Measurements from ENCODE around the gene FMNL2.
"Not testable (repeated sequence)": the region's sequence is repeated elsewhere in the genome, so short reads cannot be mapped to it uniquely, and the experiment has no call there.

Gene FMNL2

DNA sequence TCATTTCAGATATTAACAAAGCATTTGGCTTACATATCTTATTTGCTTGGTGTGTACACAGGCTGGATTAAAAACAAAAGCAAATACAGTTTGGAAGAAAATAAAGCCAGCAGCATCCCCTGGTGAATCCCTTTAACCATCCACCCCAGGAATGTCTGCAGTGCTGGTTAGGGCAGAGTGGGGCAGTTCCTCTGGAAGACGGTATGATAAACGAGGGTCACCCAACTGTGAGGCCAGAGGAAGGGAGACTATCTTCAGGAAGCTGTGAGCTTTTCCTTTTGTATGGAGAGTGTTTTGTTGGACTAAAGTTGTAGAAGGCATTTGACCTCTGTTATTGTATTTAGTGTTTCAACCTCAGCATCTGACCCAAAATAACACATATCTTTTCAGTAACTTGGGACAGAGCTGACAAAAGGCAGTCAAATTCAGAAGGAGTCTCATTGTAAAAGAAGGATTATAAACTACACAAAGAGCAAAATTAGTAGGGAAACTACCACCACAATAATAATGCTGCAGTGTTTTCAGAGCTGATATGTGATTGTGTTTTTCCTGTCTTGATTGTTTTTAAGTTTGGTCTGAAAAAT is 159.1 kb downstream of the FMNL2 start:
- no peak for DNase-seq (ENCODE audit: low spot score)

DNA sequence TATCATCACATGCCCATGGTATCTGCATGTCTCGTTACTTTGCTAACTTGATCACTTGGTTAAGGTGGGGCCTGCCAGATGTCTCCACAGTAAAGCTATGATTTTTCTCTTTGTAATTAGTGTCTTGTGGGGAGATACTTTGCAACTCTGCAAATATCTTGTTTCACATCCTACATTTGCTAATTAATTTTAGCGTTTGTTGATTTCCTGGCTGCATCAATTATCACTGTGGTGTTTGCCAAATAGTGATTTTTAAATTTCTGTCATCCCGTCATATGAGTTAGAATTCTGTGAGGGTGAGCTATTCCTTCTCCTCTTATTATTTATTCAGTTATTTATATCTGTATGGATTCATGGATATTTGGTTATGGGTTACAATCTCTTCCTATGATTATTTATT is 161.4 kb downstream of the FMNL2 start:
- DNase-seq (ENCODE audit: low spot score), result no peak

DNA sequence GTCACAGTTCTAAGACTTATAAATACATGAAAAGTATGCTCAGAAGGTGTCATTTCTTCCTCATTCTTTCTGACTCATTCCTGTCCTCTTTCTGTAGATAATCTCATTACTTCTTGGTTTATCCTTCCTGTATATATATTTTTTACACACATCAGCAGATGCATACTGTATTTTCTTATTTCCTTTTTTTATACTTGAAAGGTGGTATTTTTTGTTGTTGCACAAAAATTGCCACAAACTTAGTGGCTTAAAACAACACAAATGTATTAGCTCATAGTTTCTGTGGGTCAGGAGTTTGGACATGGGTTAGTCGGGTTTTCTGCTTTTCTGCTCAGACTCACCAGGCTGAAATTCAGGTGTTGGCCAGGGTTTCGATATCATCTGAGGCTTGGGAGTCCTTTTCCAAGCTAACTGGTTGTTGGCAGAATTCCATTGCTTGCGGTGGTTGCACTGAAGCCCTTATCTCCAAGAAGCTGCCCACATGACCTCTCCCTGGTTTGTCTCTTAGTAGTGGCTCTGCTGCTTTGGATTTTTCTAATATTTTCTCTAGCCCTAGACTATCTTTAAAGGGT is 162.6 kb downstream of the FMNL2 start:
- DNase-seq (ENCODE audit: low spot score), result no peak

DNA sequence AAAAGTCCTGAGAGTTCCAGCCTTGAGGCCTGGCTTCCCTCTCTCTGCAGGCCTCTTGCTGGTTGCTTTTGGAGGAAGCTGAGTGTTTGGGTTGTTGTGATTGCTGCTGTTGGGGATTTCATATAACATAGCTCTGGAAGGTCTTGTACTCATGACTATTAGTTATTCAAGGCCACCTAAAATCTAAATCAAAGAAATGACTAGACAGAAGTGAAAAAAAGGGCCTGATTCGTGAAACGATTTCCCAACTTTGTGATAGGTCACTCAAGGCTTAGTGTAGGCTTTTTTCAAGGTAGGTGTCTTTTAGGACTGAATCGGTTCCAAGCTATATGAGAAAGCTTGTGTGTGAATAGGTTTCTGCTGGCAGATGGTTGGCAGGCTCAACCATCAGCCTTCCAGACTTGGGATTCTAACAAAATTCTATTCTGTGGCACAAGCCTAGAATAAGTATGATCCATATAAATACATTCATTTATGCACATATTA is 164.4 kb downstream of the FMNL2 start:
- peak; percentile 30 for DNase-seq (ENCODE audit: low spot score)

DNA sequence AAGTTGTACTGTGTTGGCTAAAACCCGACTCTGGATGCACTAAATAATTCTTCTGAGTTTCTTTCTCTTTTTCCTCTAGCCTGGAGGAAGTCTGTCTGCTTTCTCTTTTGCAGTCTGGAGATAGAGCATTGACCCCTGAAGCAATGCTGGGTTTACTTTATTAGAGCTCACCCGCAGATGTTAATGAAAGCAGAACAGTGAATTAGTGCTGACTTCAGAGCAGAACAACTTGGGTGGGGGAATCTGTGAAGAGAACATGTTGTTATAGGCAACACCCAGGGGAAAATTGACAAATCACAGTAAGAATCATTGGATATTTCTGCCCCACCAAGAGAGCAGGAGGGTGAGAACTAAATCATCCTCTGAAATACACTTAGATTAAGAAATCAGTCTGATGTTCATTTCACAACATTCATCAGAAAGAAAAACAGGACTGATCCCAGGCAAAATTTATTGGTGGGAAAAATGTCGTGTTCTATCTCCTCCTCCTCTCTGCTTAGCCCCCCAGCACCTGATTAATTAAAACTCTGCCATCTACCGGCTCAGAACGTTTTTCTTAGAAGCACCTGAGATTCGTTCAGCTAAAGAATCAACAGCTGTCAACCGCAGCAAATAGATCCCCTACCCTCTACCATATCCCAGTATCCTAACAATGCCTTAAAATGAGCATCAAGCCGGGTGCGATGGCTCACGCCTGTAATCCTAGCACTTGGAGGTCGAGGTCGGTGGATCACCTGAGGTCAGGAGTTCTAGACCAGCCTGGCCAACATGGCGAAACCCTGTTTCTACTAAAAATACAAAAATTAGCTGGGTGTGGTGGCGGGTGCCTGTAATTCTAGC is 165.1 kb downstream of the FMNL2 start:
- DNase-seq (ENCODE audit: low spot score), result peak; percentile 60

DNA sequence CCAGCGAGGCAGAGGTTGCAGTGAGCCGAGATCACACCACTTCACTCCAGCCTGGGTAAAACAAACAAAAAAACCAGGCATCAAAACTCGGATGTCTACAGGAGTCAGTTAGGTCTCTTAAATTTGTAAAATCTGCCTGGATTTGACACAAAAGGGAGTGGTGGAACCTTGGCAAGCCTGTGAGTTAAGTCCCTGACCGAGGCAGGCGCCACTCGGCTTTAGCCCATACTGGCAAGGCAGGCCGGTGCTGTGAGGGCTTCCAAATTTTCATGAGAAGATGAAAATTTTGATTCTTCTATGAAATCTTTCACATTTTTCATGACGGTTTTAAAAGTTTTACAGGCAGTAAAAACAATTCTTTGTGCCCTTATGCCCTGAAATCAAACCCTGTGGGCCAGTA is 165.8 kb downstream of the FMNL2 start:
- DNase-seq (ENCODE audit: low spot score), result peak; percentile 54

DNA sequence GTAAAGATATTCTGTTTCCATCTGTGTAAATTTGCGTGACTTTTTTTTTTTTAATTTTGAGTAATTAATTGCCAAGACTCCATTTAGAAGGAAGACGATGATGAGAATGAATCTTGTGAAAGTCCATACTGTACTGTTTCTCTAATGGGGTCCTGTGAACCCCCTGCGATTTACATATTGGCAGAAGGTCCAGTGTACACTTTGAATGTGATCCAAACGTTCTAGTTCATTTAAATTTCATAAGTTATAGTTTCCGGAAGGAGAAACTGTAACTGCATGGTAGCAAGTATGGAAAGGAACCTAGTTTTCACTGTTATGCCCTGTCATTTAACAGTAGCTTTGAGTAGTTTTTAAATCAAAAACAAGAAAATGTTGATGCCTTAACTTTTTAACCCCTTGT is 166.7 kb downstream of the FMNL2 start:
- DNase-seq (ENCODE audit: low spot score), result no peak

DNA sequence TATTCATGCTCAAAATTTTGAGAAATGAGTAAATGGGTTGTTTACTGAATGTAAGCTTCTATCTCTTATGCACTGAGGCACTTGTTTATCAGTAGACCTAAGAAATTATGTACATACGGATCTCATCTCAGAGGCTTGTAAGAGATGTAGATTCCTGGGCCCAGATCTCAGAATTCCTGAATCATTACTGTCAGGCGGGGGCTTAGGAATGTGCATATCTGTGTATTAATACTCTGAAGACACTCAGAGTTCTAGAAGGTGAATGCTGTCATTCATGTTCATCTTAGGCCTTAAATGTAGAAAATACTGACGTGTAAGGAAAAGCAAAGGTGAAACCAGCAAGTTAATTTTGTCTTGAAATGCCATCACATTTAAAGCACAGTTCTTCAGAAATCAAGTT is 169.6 kb downstream of the FMNL2 start:
- DNase-seq (ENCODE audit: low spot score), result no peak

DNA sequence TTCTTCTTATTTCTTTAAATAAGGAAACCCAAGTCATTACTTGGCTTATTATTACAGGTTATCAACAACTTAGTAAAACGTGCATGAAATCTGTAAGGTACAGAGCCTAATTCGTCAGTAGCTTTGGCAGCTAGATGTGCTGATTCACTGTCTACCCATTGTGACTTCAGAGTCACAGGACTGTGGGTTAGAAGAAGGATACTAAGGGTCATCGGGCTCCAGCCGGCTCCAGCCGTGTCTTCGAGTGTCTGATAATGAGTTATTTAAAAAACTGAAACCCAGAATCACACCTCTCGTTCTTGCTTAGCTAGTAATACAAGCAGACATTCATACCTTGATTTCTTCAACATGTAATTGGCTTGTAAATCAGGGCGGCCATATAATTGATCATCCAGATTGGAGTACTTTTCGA is 170.5 kb downstream of the FMNL2 start:
- DNase-seq (ENCODE audit: low spot score), result peak; percentile 86

DNA sequence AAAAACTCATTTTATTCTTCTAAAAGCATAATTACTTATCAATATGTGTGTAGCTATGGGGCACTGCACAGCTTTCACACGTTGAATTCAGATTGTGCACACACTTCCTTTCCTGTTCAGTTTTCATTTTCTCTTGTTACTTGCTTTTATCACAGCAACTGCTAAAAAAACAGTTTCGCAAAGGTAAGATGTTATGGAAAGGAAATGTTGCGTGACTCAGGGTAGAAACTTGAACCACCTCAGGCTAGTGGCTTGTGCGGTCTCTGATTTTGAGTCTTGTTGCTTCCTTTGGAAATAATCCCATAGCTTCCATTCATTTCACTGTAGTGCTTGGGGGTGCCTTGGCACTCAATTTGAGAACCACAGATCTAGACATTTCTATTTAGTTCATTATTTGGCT is 171.9 kb downstream of the FMNL2 start:
- no peak for DNase-seq (ENCODE audit: low spot score)

DNA sequence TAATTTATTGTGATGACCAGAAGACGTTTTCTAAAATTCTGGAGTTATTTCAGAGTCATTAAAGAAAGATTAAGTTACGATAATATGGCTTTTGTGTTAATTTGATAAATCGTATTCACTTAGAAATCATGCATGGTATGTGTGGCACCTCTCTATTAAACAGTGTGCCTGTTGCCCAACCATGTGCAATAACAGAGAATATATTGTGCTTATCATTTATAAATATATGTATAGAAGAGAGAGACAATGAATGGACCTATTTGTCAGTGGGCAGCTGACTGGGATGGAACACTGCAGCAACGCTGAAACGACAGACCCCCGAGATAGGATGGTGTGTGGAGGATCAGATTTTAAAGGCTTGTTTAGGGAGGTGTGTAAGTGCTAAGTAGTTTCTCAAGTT is 172.9 kb downstream of the FMNL2 start:
- DNase-seq (ENCODE audit: low spot score), result no peak

DNA sequence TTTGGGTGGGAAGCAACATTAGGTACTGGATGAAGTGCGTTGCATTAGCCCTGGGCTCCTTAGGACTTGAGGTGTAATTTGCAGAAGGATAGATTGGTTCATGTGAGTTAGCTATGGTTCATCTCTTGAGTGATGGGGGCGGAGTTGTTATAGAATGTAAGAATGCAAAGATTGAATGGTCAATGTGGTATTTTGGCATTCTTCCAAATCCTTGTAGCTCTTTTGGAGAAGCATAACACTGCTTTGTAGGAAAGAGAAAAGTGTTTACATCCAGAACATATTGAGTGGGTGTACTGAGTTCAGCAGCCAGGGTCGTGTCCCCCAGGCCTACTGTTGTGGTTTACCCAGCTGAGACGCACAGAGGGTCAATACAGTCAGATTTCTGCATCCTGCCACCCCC is 173.5 kb downstream of the FMNL2 start:
- DNase-seq (ENCODE audit: low spot score), result no peak

DNA sequence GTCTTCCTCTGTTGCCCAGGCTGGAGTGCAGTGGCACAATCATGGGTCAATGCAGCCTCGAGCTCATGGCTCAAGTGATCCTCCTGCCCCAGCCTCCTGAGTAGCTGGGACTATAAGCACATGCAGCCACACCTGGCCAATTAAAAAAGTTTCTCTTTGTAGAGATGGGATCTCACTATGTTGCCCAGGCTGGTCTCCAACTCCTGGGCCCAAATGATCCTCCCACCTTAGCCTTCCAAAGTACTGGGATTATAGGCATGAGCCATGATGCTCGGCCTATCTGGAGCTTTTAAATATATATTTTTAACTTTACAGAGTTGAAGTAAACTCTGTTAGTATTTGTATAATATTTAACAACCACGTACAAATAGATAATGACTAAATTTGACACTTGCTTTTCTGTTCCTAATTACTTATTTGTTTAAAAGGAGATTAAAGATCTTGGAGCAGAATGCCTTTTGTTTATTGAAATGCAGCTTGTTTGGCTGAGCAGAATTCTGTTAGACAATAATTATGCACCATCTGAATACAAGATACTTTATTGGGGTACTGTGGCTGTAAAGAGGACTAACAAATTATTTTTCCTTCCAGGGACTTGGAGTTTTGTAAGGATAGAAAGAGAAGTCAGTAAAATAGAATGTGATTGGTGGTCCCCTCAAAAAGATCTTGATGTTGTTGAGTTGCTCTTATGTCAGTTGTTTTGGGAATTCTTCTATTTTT is 175.0 kb downstream of the FMNL2 start:
- no peak for DNase-seq (ENCODE audit: low spot score)

DNA sequence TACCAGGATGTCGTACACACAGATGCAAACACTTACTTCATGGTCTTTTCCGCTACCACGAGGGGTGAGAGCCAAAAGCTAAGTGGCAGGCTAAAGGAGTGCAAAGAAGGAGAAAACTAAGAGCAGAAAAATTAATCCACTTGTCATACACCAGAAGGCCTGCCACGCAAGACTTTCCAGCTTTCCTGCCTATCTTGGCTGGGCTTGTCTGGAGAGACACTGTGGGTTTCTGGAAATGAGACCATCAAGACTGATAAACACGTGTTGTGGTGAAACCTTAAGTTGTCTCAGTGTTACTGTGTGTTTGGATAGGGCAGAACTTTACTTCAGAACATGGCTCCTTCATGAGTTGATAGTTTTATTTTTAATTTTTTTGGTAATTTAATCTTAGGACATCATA is 175.6 kb downstream of the FMNL2 start:
- no peak for DNase-seq (ENCODE audit: low spot score)

DNA sequence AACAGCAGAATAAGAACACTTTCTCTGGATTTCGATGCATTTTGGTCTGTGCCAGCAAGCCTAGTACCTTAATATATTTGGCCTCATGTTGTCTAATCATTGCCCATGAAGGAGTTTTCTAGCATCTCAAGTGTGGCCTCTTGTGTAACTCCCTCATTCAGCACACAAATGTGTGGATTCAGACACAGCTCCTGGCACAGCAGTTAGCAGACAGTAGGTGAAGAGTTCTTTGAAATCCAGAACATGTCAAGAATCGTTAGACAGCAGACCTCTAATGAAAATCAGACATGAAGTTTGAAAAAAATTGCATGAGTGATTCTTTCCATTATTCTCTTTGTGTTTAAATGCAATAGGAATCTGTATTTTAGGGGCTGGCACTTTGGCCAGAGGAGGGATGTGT is 177.0 kb downstream of the FMNL2 start:
- no peak for DNase-seq (ENCODE audit: low spot score)

DNA sequence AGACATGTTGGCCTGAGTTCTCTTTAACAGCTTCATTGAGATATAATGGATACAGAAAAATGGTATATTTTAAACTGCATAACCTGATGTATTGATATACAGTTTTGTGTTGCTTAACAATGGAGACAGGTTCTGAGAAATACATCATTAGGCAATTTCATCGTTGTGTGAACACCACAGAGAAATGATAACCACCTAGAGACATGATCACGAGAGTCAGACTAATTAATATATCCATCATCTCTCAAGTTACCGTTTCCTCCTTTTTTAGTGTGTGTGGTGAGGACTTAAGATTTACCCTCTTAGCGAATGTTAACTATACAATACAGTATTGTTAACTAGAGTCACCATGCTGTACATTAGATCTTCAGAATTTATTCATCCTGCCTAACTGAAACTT is 178.1 kb downstream of the FMNL2 start:
- DNase-seq (ENCODE audit: low spot score), result no peak

DNA sequence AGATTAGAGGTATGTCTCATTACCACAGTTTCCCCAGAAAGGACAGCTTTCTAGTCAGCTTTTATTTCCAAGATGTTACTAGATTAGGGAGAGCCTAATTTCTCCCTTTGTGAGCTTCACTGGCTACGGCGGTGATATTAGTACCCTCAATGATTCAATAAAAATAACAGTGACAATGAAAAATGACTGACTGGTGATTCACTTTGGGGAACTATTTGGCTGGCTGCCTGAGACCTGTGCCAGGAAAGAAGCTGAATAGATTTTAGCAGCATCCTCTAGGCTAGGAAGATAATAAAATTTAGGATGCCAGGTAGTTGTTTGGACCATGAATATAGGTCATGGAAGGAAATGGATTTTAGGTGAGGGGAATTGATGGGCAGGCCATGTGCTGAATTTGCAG is 178.7 kb downstream of the FMNL2 start:
- DNase-seq (ENCODE audit: low spot score), result no peak

DNA sequence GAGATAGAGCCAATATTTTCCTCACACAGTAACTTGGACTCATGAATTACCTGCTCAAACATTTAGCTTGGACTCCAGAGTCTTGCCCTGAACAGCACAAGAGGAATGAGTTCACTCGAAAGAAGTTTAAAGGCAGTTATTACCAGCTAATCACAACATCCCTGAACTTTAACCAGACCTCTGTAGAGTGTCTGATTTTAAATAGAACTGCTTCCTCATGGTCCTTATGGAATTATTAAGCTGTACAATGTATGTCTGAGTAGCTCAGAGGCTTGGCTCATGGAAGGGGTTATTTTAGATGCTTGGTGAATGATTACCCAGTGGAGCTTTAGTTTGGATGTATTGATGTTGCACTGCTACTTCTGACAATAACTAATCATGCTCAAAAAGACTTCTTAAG is 183.1 kb downstream of the FMNL2 start:
- DNase-seq (ENCODE audit: low spot score), result no peak

DNA sequence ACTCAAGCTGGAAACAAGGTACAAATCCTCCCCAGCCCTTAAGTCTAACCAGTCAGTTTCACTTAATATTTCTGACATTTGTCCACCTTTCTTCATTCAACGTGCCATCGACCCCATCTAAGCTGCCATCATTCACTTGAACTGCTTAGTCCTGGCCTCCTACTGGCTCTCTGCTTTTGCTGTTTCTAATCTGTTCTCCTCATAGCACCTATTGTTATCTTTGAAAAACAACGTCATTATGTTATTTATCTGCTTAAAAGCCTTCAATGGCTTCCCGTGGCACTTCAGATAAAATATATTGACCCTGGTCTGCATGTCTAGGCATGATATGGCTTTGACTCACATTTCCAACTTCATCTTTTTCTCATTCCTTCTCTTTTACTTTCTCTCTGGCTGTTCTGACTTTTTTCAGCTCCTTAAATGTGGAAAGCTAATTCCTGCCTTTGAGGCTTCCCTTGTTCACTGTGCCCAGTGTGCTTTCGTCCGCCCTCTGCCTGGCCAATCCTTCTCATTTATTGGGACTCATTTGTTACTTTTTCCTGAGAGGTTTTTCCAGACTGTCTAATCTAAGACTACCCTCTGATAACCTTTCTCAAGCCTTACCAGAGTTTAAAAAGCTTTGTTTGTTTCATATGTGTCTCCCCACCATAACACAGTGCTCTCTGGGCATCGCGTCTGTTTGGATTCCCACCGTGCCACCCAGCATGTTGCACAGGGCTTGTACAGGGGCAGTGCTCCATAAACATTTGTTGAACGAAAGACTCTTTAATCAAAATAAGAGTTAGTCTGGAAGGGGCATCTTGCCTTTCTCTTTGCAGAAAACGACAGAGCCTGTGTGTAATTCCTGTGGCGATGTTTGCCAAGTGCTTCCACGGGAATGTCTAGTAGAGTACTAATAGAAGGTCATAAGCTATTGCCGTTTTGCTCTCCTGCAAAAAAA is 183.9 kb downstream of the FMNL2 start:
- no peak for DNase-seq (ENCODE audit: low spot score)

DNA sequence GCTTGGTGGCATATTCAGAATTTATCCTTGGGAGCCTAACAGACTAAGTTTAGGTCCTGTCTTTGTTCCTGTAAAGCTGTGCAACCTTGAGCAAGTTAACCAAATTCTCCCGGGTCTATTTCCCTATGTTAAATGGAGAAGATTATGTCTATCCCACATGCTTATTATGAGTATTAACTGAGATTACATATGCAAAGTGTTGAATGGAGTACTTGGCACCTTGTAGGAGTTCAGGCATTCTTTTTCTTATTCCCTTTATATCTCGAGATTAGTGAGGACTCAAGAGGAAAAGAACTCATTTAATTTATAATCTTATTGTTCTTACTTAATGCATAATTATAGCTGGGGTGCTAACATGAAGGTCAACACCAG is 184.6 kb downstream of the FMNL2 start:
- DNase-seq (ENCODE audit: low spot score), result no peak

DNA sequence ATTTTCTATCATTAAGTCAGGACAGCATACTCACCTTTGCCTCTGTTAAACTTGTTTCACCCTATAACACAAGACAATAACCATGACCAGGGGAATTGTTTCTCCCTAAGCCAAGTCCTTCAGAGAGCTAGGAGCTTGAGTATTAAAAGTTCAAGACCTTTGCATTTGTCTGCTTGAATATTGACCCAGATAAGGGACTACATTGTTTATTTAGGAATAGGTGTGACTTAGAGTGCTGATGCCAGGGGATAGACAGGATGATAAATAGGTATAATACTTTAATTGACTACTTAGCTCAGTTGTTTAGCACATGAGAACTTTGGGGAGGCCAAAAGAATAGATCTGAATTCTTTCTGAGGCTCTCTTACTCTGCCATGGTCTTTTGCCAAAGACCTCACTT is 185.8 kb downstream of the FMNL2 start:
- DNase-seq (ENCODE audit: low spot score), result no peak

DNA sequence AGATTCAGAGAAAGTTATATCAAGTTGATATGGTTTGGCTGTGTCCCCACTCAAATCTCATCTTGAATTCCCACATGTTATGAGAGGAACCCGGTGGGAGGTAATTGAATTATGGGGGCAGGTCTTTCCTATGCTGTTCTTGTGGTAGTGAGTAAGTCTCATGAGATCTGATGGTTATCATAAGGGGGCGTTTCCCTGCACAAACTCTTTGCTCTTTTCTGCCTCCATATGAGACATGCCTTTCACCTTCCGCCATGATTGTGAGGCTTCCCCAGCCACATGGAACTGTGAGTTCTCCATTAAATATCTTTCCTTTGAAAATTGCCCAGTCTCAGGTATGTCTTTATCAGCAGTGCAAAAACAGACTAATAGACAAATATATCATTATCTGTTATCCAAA is 187.5 kb downstream of the FMNL2 start:
- DNase-seq (ENCODE audit: low spot score), result not testable (repeated sequence)
